Endothelial cell of umbilical vein (primary cell): ENCODE measurements around the gene FANCD2. TPM values are rescaled to one million over a fixed set of nuclear protein-coding genes. Genes with fewer than 3 reads are reported as not detected.

Experiments used
- BruUV-seq: library from RNA; stranded (reverse); fragments of 400-500 nt; replicated peaks from 2 replicates; lab custom pipeline; 2021; lab: Mats Ljungman, UMichigan
- CTCF ChIA-PET: fragments of 300-600, 350-600 bp; sonication (Branson Sonifier 250); formaldehyde crosslinking; loops from one replicate; lab custom pipeline; 2021; ENCODE audit warnings: antibody characterized with exemption, inconsistent platforms; lab: Charles Lee
- POLR2A ChIA-PET: fragments of 300-600, 350-600 bp; sonication (Branson Sonifier 250); formaldehyde crosslinking; loops from one replicate; lab custom pipeline; 2021; ENCODE audit warnings: antibody characterized with exemption, inconsistent platforms; lab: Charles Lee
- DNase-seq: peaks from one replicate; pipeline ENCODE4 v3.0.0-alpha.2; 2011; ENCODE audit warnings: low read depth, low spot score
- FAIRE-seq: peaks from 2 replicates; lab custom pipeline; 2011; peaks lifted over from hg19 to GRCh38; lab: Jason Lieb, UNC
- H2AFZ ChIP-seq: 2 replicates; pipeline ENCODE4 v1.6.0; 2012; ENCODE audit warnings: low read depth, low read length, control low read depth, inconsistent platforms
- H3K27ac ChIP-seq: 2 replicates; pipeline ENCODE4 v1.5.1; 2011; ENCODE audit warnings: low read depth, mild to moderate bottlenecking, control low read depth, low read length, moderate library complexity; ENCODE audit not compliant: insufficient read depth
- H3K27me3 ChIP-seq, 2 experiments: 2 replicates each; pipeline versions ENCODE4 v1.6.0 to v1.6.1; 2011; ENCODE audit warnings: low read length in 2 of 2, mixed read lengths in 1 of 2; ENCODE audit not compliant: control insufficient read depth in 2 of 2, insufficient read depth in 2 of 2
- H3K36me3 ChIP-seq, 2 experiments: 2 replicates in 1 of 2; 3 replicates in 1 of 2; pipeline ENCODE4 v1.5.1; 2011; ENCODE audit warnings: low read length in 2 of 2, mild to moderate bottlenecking in 1 of 2, moderate library complexity in 1 of 2; ENCODE audit not compliant: control insufficient read depth in 2 of 2, insufficient read depth in 2 of 2; ENCODE audit errors: extremely low read depth in 1 of 2
- H3K4me1 ChIP-seq: 3 replicates; pipeline ENCODE4 v1.5.1; 2011; ENCODE audit warnings: mild to moderate bottlenecking, low read length; ENCODE audit not compliant: control insufficient read depth, insufficient read depth; ENCODE audit errors: extremely low read depth
- H3K4me2 ChIP-seq: 2 replicates; pipeline ENCODE4 v1.6.1; 2011; ENCODE audit warnings: low read length, control low read depth, mixed read lengths; ENCODE audit not compliant: insufficient read depth
- H3K4me3 ChIP-seq, 3 experiments: fragments of 200-600 bp in 1 of 3; sonication (generic), shearing (Covaris generic) in 1 of 3; replicated peaks in 1 of 3; 2 replicates each; pipeline ENCODE4 v1.5.1; 2011 to 2016; ENCODE audit warnings: control low read depth in 3 of 3, low read length in 3 of 3, mild to moderate bottlenecking in 2 of 3, inconsistent platforms in 1 of 3, low read depth in 1 of 3, moderate library complexity in 1 of 3; ENCODE audit not compliant: insufficient read depth in 1 of 3
- H3K79me2 ChIP-seq: 2 replicates; pipeline ENCODE4 v1.6.0; 2012; ENCODE audit warnings: low read length, inconsistent platforms; ENCODE audit not compliant: control insufficient read depth, insufficient read depth
- H3K9ac ChIP-seq: replicated peaks from 2 replicates; pipeline ENCODE3; 2011; ENCODE audit warnings: low read length, control low read depth; ENCODE audit not compliant: insufficient read depth; ENCODE audit errors: extremely low read depth
- H3K9me1 ChIP-seq: replicated peaks from 3 replicates; pipeline ENCODE4 v1.6.0; 2011; ENCODE audit warnings: mild to moderate bottlenecking, low read length; ENCODE audit not compliant: control insufficient read depth, insufficient read depth; ENCODE audit errors: extremely low read depth
- H3K9me3 ChIP-seq: replicated peaks from 2 replicates; pipeline ENCODE4 v1.5.1; 2012; ENCODE audit warnings: low read length, inconsistent platforms; ENCODE audit not compliant: control insufficient read depth, insufficient read depth
- H4K20me1 ChIP-seq: replicated peaks from 2 replicates; pipeline ENCODE3; 2011; ENCODE audit warnings: mild to moderate bottlenecking, low read length; ENCODE audit not compliant: control insufficient read depth, insufficient read depth; ENCODE audit errors: extremely low read depth
- CTCF ChIP-seq, 2 donors: IDR thresholded peaks; 1 replicate in 1 of 2; 2 replicates in 1 of 2; pipeline ENCODE4 v1.5.1; 2011; ENCODE audit warnings: low read length in 2 of 2, mild to moderate bottlenecking in 2 of 2, moderate library complexity in 2 of 2, control low read depth in 1 of 2, inconsistent platforms in 1 of 2, low read depth in 1 of 2; ENCODE audit not compliant: insufficient read depth in 1 of 2; ENCODE audit errors: extremely low read depth in 1 of 2
- EZH2 ChIP-seq: IDR thresholded peaks from 2 replicates; pipeline ENCODE4 v1.6.1; 2012; ENCODE audit warnings: borderline replicate concordance, low read depth, mild to moderate bottlenecking, moderate library complexity, low read length, inconsistent platforms; ENCODE audit not compliant: severe bottlenecking
- FOS ChIP-seq: IDR thresholded peaks from 2 replicates; pipeline ENCODE4 v1.6.1; 2011; ENCODE audit warnings: mild to moderate bottlenecking, low read length, moderate library complexity, borderline replicate concordance; ENCODE audit not compliant: insufficient read depth
- GATA2 ChIP-seq: IDR thresholded peaks from 2 replicates; pipeline ENCODE4 v1.7.0; 2011; ENCODE audit warnings: low read depth, mild to moderate bottlenecking, moderate library complexity, mixed read lengths, low read length; ENCODE audit not compliant: insufficient read length, insufficient read depth
- MYC ChIP-seq: IDR thresholded peaks from one replicate; pipeline ENCODE4 v1.6.1; 2011; ENCODE audit warnings: mild to moderate bottlenecking, low read depth, low read length
- POLR2A ChIP-seq: IDR thresholded peaks from 2 replicates; pipeline ENCODE4 v1.6.1; 2012; ENCODE audit warnings: low read depth, mild to moderate bottlenecking, control low read depth, low read length
- POLR2AphosphoS5 ChIP-seq: IDR thresholded peaks from 2 replicates; pipeline ENCODE4 v1.6.1; 2012; ENCODE audit warnings: low read depth, mild to moderate bottlenecking, control low read depth, low read length, moderate library complexity; ENCODE audit not compliant: insufficient read depth
- dilution Hi-C: fragments of 300-500 bp; cut with MboI; formaldehyde crosslinking; loops from one replicate; pipeline ENCODE4 v1.15.0; 2019; ENCODE audit warnings: low sequenced_read_pairs; ENCODE audit not compliant: extremely low pct_ligation_motif_present
- intact Hi-C: fragments of 100-400 bp; cut with micrococcal nuclease; formaldehyde crosslinking; loops from one replicate; pipeline ENCODE4 v1.10.0; 2022
- polyA plus RNA-seq, 4 experiments: library from polyadenylated mRNA; depleted of rRNA in 3 of 4; stranded (reverse) in 3 of 4; unstranded in 1 of 4; fragments of >200 nt; gene quantifications; 2 replicates each; pipeline versions ENCODE4 v1.2.1 to v1.2.3, GENCODE V29; 2011 to 2012; ENCODE audit warnings: missing spikeins in 1 of 4
- total RNA-seq: library from RNA; stranded (reverse); gene quantifications from 2 replicates; pipeline ENCODE4 v1.2.3, GENCODE V29; 2021
- TF ChIP-seq, protein P1 (sequence below): IDR thresholded peaks from 2 replicates; pipeline ENCODE4 v1.6.1; 2011; ENCODE audit not compliant: insufficient read depth, insufficient read length

Gene FANCD2
- total and polyA plus RNA-seq, 2 donors (not counting 3 experiments of a cell fraction or from before 2014, with no cell fraction given) = 8.2 to 26.8 TPM

DNA sequence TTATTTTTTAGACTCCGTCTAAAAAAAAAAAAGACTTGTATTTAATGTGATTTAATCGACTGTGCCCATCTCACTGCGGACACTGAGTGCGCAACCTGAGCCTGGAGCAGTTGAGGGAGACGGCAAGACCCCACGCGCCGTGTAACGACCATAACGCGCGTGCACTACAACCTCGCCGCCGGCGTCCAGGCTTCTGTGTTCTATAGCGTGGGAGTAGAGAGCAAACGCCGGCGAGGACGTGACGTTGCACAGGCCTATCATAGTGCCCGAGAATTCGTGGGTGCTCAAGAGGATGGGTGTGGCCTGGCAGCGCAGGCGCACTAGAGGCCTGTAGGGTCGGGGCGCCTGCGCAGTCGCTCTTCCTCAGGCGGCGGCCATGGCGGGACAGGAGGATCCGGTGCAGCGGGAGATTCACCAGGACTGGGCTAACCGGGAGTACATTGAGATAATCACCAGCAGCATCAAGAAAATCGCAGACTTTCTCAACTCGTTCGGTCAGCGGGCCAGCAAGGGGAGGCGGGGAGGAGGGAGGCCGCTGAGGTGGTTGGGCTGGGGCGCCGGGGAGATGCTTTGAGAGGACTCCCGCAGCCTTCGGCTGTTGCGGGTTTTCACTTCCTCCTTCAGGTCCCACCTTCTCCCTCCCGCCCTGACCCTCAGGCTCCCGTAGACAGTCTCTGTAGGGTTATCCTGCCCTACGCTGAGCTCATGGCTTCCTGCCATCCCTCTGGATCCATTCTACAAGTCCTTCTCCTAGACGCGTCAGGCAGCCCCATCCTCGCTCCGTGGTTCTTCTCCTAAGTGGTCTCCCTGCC, 89.3 kb downstream of the FANCD2 start, which contains the start of gene BRK1:
TSS of gene BRK1 (plus strand) at position 350 of the 812 bp plus-strand sequence. CDS start at position 377, 27 bp downstream.
- H3K27ac ChIP-seq = peak within 1 kb of the TSS; percentile 63
- H2AFZ ChIP-seq = peak within 1 kb of the TSS; percentile 86
- peak within 1 kb of the TSS; percentile 90 for H3K9ac ChIP-seq
- H3K4me3 ChIP-seq = peak within 1 kb of the TSS; percentile 63 to 87 (median 68)
- H3K4me1 ChIP-seq = peaks cover 9% of the 10 kb centered on the region
- H3K9me1 ChIP-seq = no peaks in the 10 kb centered on the region
- H3K9me3 ChIP-seq = no peaks in the 10 kb centered on the region
- dilution Hi-C loops (no loop called here), intact Hi-C loops (loop anchor here (1.0 to 10.0 kb wide), 5 partner anchors 26 to 131 kb away; partner anchors contain the start of genes EMC3, IRAK2 and VHL)
- H3K27me3 ChIP-seq = no peaks in the 10 kb centered on the region
- DNase-seq = peak; percentile 96
- peaks cover 47% of the 10 kb centered on the region for H3K79me2 ChIP-seq
- peak within 1 kb of the TSS; percentile 74 for H3K4me2 ChIP-seq
- BruUV-seq = no TSS peak
- peak; percentile 98 for FAIRE-seq
- ChIA-PET CTCF (interaction anchor here (0.6 to 2.0 kb wide), 3 partner anchors 26 to 190 kb away, joined by 3 to 4 read pairs (median 3); partner anchors contain the start of gene VHL), POLR2A (interaction anchor here (0.7 kb wide), 2 partner anchors 11 to 68 kb away, joined by 3 to 5 read pairs; no protein-coding TSS in a partner anchor)
- H4K20me1 ChIP-seq = peaks cover 3% of the 10 kb centered on the region
- TF ChIP-seq FOS (no peak), CTCF (IDR thresholded peaks at IDR 0.05; ENCODE audit: extremely low read depth in 1 of 2, insufficient read depth in 1 of 2, low read depth in 1 of 2, low read length in 2 of 2) (no peak), POLR2A (peak; percentile 98), EZH2 (no peak), MYC (no peak), GATA2 (no peak), POLR2AphosphoS5 (peak; percentile 95)
- TF ChIP-seq, protein P1, sequence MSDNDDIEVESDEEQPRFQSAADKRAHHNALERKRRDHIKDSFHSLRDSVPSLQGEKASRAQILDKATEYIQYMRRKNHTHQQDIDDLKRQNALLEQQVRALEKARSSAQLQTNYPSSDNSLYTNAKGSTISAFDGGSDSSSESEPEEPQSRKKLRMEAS = peak; percentile 29
- H3K36me3 ChIP-seq = peaks cover 3% of the 10 kb centered on the region in 2 experiments
